Measurements from ENCODE around the gene LTA.

LTA gene

GRCh38 chr6:31622684-31623091 is 50.6 kb downstream of the LTA start:
- no peak for DNase-seq (ENCODE audit: low read depth in 2 of 2)

Measured in stimulated activated CD4-positive, alpha-beta T cell treated with anti-CD3 and anti-CD28 coated beads, Interleukin-15, amount 100 ng/mL, for 48 hours (primary cell).